T1000 (cell line): ENCODE data around the gene NCKAP5.

Source experiments
- DNase-seq: peaks from one replicate; lab custom pipeline; 2025; ENCODE audit warnings: mixed read lengths; lab: John Stamatoyannopoulos, UW

NCKAP5 gene

DNA sequence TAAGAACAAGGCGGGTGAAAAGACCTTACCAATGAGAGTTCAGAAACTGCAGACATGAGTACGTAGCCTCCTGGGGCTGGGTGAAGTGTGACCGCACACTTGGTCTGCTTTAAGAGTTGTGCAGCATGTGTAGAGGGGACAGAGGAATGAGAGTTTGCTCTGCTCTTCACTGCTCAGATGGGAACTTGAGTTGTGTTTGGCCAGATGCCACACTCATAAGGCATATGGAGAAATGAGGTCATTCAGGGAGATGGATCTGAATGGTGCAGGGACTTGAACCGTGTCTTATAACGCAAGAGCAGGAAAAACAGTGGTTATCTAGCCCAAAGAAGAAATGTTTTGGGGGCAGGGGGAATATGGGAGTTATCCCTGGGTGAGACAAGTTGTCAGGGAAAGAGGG, 624.4 kb downstream of the NCKAP5 start:
- no peak for DNase-seq

DNA sequence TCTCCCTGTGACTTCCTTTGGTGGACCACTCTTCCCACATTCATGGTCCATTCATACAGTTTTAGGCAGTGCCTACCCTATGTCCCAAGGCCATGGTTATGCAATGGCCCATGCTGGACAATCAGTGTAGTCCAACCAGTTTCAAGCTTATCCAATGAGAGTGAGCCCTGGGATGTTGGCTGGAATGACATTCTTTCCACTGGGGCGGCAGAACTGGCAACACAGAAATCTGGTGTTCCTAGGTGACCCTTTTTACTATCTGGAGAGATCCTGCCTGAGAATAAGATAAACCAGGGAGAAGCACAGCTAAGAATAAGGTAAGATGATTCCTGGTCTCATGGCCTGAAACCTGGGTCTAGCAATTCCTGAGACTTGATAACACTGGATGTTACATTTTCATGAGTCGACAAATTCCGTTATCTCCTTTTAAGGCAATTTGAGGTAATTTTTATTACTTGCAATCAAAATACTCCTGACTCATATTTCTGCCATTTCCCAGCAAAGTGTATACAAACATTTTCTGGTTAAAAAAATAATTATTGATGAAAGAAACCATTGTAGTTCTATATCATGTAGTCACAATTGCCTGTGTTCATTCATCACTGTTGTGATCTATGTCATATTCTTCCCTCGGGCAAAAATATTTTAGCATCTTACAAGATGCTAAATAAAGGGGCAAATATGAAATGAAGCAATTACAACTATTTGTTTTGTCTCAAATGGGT, 626.8 kb downstream of the NCKAP5 start:
- no peak for DNase-seq

DNA sequence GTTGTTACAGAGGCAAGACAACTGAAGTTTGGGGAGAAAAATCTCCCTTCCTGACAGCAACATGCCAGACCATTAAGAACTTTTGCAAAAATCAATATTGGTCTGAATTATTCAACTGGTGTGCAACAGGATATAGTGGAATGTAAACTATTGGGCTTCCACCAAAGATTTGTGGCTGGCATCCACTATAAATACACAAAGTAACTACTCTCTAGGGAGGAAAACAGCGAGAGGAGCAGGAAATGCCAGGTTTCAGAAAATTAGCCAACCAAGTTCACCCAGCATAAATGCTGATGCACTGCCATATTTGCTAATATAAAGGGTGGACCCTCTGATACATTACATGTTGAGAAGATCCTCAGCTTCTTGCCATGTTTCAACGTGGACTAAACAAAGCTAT, 630.6 kb downstream of the NCKAP5 start:
- no peak for DNase-seq

DNA sequence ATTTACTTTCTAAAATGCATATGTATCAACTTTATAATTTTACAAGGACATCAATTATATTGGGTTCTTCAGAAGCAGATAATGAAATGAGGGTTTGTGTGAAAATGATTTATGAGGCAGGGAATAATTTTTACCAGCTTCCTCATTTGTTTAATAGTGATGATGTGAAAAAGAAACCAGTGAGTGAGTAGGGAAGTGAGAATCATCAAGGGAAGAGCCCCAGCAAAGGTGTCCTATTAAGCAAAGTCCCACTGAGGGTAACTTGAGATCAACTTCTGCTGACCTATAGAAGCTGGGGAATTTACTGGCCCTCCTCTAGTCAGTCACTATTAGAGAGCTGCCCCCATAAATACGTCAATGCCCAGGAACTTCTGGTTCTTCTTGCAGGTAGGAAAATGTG, 631.5 kb downstream of the NCKAP5 start:
- DNase-seq: no peak

DNA sequence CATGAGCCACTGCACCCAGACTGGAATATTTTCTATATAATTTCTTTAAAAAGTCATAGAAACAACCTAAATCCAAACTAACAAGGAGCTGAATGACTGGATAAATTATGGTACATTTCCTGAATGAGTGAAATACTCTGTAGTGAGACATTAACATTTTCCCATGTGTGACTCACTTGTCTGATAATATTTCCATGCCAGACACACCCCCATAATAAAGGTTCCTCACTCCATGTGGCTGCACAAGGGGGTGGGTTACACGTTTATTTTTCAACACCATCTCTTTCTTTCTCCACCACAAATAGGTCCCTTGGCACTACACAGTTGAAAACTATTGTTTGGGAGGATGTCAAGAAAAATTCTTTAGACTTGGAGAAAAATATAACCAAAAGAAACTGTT, 632.0 kb downstream of the NCKAP5 start:
- no peak for DNase-seq

DNA sequence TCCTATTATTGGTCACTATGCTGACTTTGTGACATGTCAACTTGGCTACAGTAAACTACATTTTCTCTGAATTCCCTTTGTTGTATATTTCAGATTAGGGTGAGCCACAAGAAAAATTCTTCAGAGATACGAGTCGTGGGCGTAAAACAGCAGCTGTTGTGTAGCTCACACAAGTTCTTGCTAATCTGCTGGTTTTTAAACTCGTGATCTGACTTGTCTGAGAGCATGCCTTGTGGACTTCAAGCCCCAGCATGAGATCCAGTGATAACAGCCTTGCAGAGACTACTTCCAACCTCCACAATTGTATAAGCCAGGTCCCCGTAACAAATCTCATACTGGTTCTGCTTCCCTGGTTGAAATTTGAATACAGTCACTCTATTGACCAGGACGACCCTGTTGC, 638.5 kb downstream of the NCKAP5 start:
- DNase-seq: no peak

DNA sequence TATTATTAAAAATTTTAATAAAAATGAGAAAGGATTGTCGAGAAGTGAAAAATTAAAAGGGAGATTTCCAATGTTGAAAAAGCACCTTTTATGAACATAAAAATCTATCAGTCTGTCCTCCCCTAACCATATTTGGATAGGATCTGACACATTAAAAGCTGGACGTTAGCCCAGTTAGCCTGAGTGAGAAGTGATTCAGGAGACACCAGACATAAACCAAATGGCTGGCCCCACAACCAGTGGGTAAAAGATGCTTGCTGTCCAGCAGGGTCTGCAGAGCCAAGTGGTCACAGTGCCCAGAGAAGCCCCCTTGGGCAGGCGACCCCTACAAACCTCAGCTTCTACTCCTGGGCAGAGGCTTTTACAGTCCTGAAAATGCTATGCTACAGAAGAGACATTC, 644.5 kb downstream of the NCKAP5 start:
- no peak for DNase-seq

DNA sequence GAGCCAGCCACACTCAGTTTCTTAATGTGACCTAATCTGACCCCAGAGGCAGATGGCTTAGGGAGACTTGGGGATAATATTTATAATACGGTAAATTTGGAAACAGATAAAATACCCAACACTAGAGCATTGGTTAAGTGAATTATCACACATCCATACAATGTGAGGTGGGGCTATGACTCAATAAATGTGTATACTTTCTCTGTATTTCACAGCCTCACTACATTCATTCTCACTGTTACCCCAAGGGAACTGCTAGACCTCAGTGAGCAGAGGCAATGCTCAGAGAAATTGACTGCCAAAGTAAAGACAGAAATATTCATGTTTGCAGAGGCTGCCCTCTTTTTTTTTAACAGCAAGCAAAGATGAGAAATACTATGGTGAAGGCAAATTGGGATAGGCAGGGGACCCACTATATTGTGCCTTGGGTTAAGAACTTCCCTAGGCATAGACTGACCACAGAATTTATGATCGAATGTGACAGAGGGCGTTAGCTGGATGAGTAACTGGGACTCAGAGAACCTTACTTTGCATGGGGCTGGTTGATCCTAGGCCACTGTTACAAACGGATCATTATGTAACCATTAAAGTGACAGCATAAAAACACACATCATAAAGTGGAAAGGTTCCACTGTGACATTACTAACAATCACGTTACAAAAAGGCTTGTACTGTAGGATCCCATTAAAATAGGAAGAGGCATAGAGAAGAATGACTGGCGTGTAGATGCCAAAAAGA, 652.3 kb downstream of the NCKAP5 start:
- DNase-seq: no peak

DNA sequence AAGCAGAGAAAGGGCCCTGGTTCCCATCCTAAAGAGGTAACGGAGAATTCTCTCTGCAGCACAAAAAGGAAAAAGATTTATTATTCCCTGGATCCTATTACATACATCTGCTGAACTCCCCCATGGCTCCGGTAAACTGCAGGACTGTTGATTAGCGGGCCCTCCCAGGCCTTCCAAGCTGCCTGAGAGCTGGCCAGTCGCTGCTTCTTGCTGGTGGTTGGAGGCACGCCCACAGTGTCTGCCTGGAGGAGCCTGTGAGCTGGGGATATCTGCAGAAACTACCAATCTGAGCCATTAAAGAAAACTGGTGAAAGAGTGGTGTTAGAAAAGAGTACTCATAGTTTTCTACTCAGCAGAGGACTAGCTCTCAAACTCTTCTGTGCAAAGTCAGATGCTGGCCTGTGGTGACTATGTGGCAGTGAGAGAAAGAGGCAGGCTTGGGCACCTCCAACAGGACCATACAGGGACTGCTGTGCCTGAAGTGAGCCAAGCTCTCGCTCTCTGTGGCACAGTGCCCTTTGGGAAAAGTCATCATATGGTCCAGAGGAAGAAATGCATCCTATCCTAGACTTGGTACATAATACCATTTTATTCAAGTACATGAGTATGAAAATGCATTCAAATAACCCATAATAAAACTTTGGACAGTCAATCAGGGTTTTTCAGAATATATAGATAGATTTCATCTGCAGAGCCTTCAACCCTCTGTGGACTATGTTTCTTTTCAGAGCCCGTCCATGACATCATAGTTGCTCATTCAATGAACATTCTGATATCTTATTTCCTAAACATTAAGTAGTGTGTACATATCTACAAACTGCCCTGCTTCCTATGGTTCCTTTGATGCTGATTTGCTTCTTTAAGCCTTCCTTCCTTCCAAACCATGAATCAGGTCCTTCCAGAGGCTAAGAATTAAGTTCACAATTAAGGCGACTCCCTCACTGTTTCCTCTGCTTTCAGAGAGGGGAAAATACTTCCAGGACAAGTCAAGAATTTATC, 656.2 kb downstream of the NCKAP5 start:
- DNase-seq: no peak

DNA sequence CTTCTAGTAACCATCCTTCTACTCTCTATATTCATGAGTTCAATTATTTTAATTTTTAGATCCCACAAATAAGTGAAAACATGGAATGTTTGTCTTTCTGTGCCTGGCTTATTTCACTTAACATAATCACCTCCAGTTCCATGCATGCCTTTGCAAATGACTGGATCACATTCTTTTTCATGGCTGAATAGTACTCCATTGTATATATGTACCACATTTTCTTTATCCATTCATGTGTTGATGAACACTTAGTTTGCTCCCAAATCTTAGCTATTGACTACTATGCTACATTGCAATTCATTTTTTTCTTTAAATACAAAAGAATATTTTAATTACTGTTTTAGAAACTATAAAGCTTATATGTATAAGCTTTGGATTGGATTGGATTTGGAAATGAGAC, 657.8 kb downstream of the NCKAP5 start:
- no peak for DNase-seq

DNA sequence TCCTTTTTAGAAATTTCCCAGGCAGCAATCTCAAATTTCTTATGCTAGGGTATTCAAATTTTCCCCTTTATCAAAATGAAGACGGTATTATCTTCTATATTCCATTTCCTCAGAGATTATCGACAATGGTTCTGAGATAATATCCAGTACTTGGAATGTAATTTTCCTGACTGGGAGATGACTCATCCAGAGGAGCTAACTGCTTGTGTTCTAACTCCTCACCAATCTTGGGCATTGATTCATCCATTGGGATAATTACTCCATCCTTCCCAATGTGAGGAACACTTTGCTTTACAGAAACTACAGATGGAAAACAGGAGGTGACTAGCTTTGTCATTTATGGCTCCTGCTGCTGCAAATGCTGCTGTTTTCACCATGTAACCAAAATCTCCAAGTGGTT, 658.8 kb downstream of the NCKAP5 start:
- no peak for DNase-seq

DNA sequence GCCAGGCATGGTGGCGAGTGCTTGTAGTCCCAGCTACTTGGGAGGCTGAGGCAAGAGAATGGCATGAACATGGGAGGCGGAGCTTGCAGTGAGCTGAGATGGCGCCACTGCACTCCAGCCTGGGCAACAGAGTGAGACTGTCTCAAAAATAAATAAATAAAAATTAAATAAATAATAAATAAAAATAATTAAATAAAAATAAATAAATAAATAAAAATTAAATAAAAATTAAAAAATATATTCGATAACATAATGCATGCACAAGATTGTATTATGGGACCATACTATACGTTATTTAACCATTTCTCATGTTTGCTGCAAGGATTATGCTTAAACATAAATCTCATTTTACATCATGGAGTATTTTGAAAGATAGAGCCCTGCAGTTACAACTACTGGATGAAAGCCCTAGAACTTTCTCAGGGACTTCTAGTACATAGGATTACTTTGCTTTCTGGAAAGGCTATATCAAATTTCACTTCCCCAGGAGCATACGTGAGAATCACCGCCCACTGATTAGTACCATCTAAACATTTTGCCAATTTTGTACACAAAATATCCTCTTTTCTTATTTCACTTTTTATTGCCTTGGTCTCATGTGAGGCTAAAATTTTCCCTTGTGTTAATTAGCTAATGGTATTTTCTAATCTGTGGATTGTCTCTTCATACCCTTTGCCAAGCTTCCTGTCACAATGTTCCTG, 664.0 kb downstream of the NCKAP5 start:
- no peak for DNase-seq

DNA sequence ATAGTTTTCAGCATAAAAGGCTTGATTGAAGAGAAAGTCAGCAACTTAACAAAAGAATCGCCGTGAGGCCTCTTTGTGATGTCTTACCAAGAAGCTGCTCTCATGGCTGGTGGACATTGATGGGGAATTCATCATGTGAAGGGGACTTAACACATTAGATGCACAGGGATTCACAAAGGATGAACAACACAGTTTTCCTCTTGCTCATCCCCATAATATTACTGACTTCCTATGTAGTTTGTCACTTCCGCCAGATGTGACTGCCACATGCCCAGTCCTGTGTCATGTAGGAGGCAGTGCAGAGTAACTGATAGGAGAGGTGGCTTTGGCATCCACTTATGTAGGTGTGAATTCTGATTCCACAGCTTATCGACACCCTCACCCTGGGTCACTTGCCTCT, 665.6 kb downstream of the NCKAP5 start:
- no peak for DNase-seq

DNA sequence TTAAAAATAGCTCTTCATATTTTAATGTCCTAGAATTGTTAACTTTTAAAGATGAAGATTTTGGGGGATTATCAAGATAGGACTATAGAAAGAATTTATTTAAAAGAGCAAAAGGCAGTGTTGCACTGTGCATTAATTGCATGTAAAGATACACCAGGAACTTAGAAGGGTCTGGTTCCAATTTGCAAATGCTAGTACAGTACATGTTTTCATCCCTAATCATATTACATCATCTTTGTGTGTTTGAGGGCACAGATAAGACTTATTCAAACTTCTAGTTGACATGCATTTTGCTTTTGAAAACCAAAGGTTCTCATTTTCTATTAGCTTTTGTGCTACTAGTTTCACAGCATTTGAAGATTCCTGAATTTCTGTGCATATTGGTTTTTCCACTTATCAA, 666.6 kb downstream of the NCKAP5 start:
- DNase-seq: no peak

DNA sequence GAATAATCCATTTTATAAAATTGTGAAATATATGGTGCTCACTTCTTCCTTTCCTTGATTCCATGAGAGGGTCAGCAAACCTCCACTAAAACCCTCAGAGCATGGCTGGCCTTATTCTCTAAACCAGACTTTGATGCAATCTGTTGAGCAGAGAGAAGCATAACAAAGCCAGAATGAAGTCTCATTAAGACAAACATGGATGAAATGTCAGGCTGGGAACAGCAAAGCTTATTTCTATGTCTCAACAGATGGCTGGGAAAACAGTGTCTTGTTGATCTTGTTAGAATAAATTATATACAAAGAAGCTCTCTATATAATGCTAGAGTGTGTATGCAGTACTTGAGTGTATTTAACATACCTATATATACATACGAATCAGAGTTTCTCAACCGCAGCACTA, 671.2 kb downstream of the NCKAP5 start:
- DNase-seq: no peak

DNA sequence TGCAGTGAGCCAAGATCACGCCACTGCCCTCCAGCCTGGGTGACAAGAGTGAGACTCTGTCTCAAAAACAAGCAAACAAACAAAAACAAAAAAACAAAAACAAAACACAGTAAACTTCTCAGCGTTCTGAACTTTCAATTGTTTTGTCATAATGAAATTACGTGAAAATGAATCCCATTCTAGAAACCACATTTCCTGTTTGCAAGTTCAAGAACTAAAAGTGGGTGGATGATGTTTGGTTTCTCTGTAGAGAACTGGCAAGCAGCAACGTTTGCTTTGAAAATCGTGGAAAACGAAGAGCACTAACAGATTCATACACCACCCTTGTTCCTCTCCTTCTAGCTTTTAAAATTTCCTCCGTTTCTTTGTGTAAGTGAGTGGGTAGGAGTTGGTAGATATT, 672.2 kb downstream of the NCKAP5 start:
- DNase-seq: no peak

DNA sequence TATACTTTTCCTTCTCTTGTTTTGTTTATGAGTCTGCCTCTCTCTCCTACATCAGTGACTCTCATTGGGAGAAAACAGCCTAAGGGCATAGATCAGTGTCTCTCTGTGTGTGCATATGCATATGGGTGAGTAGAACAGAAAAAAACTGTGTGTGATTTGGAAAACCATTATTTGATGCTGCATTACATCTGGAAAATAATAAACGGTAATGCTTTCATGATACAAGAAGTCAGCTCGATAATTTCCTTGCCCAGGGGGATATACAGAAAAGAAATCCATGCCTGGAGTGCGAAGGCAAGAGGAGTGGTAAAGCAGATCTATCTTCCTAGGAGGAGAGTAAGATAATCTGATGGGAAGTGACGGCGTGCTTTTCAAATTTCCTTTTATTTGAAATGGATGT, 676.8 kb downstream of the NCKAP5 start:
- no peak for DNase-seq

DNA sequence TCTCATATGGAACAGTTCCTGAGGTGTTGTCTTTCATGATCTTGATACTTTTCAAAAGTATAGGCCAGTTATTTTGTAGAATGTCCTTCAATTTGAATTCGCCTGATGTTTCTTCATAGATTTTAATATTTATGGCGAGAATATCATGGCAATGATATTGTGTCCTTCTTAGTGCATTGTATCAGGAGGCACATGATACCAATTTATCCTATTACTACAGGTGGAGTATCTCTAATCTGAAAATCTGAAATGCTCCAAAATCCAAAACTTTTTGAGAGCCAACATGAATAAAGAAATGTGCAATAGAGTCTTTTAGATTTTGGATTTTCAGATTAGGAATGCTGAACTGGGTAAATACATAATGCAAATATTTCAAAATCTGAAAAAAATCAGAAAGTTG, 681.7 kb downstream of the NCKAP5 start:
- DNase-seq: no peak

DNA sequence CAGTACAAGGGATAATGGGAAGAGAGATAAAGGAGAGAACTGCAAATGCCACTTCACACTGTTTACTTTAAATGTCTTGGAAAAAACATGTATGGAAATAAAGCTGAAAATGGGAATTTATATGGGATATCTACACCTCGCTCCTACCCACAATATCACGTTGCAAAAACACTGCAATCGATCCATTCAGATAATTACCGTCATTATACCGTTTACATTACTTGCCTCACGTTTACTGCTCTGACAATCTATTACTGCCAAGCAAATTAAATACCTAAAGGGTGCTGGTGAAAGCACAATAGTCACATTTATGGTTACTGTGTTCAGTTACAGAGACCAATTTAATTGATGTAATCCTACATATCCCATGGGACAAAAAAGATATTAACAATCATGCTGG, 683.6 kb downstream of the NCKAP5 start:
- DNase-seq: no peak

DNA sequence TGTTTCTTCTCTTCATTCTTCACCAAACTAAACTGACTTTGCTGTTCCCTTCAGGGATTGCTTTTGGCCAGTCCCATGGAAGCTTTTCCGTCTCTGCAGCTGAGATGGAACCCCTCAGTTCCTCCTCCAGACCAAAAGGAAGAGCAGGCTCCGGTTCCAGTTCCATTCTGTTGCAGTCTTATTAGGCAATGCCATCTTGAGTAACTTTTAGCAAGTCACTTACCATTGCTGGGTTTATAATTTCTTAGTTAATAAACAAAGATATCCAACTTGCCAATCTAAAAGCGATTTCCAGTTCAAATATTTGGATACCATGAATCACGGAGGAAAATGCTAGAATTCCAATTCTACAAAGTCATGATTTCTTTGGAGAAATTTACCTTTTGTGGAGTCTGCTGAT, 684.0 kb downstream of the NCKAP5 start:
- DNase-seq: no peak

DNA sequence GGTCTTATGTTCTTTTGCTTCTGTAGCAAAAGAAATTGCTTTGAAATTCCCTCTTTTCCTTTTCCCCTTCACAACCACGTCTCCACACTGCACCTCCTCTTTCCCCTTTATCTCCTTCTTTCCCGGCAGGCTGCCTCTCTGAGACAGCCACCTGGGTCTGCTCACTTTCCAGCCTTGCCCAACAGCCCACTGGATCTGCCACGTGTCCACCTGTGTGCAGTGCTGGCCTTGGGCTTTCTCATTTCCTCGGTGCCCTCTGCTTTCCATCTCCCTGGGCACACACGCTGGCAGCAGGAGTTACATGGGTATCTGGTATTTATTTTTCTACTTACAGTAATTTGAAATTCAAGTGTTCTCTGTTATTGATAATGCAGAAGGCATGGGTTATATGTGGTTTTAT, 684.8 kb downstream of the NCKAP5 start:
- DNase-seq: no peak

DNA sequence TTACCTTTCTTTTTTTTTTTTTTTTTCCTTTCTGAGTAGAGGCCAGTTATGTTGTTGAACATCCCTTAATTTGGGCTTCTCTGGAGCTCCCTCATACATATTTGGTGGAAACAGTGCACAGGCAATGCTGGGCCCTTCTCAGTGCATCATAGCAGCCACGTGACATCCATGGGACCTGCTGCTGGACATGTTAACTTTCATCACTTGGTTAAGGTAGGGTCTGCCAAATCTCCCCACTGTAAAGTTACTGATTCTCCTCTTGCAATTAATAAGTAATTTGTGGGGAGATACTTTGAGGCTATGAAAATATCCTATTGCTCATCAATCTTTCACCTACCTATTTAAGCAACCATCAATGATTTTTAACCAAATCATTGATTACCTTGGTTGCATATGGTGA, 686.7 kb downstream of the NCKAP5 start:
- no peak for DNase-seq
